Stimulated activated CD8-positive, alpha-beta memory T cell treated with anti-CD3 and anti-CD28 coated beads, Interleukin-4, amount 100 ng/mL, for 4 hours (primary cell): ENCODE measurements around the gene PRCP.

Experiments used
- DNase-seq, 2 donors: peaks; one replicate each; pipeline ENCODE4 v3.0.0-alpha.2; 2020; ENCODE audit warnings: low read depth in 2 of 2, low spot score in 1 of 2

PRCP gene

DNA sequence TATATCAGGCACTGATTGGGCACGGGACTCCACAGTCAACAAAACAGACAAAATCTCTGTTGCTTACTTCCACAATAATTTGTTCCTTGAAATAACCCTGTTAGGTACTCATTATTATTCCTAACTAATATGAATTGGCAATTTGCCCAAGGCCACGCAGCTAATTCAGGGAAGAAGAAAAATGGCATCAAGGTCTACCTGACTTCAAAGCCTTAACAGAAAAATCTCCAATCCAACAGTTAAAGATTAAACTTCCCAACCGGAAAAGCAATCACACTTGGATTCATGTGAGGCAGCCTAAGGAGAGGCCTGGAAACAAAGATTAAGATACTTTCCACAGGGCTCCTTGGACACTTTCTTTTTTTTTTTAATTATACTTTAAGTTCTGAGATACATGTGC, 68.9 kb downstream of the PRCP start:
- DNase-seq = no peak

DNA sequence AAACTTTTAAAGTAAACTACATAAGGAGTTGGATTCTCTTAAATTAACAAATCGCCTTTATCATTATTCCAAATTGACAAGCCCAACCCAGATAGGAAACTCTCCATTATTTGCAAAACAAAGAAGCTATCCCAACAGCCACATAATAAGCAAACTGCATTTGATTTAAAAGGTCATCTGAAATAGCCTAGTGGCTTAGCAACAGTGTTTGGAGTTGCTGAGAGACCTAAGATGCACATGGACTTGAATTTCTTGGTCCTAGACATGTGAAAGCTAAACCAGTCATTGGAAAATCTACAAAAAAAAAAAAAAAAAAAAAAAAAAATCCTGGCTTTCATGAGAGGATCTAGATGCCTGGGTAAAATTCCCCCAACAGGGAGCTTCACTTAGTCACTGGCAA, 69.5 kb downstream of the PRCP start:
- no peak for DNase-seq

DNA sequence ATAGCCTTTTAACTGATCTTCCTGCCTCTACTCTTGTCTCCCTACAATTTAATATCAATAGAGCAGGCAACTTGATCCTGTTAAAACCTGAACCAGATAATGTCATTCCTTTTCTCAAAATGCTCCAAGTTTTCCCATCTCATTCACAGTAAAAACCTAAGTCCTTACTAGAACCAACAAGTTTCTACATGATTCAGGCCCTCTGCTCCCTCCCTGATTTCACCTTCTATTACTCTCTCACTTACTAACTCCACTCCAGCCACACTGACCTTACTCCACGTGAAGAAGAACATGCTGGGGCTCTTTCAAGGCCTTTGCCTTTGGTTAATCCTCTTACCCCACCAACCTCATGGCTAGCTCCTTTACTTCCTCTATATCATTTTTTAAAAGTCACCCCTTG, 71.1 kb downstream of the PRCP start:
- DNase-seq = no peak

DNA sequence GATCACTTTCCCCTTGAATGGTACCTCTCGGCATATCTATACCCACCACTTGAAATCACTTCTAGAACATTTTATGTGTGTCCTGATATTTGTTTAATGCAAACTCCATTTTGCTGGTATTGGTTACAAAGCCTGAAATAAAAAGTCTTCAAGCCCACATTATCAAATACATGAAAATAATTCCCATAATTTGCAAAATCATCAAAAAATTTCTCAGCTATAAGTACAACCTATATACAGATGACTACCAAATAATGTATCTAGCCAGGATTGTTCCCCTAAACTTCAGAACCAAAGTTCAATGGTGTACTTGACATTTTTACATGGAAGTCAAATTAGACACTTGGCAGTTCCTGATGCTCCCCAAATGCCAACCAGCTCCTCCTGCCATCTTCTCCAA, 71.8 kb downstream of the PRCP start:
- DNase-seq = no peak

DNA sequence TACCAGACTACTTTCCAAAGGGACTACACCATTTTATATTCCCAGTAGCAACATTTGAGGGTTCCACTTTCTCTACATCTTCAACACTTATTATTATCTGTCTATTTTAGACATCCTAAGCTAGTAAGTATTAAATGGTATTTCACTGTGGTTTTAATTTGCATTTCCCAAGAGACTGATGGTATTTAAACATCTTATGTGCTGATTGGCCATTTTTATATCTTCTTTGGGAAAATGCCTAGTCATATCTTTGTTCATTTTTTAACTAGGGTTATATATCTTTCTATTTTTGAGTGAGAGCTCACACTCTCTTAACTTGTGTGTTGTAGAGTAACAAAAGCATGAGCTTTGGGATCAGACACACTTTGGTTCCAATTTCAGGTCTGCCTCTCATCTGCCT, 73.7 kb downstream of the PRCP start:
- no peak for DNase-seq

DNA sequence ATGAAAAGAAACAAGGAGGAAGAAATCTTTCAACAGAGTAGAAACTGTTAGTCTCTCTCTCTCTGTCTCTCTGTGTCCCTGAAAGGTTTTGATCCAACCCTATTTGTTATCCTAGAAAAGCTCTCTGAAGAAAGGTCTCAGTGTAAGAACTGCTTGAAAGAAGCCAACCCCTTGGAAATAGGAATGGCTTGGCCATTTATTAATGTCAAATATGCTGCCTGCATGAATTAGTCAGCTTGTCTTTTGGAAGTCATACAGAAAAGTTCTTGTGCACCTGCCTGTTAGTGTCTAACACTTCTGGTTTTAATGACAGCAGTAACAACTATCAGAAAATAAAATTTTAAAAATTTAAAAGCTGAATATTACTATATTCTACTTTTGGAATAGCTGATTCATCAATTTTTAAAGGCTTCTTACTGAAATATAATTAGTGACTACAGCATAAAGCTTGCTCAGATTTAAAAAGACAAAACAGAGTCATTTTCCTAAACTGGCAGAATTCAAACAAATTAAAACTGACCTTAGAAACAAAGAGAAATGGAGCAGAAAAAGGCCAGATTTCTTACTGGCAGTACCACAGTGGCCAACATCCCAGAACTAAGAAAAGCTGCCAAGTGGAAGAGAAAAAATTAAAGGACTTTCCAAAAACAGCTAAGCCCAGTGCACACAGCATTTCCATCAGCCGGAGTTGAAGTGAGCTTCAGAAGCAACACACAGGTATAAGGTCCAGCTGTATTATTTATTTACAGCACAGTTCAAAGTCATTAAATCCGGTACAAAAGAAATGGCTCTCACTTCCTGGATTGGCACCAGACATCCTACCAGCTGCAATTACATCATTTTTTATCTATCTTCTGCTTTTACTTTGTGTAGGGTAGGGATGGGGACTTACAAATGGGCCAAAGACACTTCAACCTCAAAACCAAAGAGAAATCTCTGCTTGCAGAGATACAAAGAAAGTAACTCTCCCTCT, 76.3 kb downstream of the PRCP start:
- DNase-seq = no peak

GRCh38 chr11:82818409-82819043, 81.7 kb downstream of the PRCP start:
- no peak for DNase-seq

DNA sequence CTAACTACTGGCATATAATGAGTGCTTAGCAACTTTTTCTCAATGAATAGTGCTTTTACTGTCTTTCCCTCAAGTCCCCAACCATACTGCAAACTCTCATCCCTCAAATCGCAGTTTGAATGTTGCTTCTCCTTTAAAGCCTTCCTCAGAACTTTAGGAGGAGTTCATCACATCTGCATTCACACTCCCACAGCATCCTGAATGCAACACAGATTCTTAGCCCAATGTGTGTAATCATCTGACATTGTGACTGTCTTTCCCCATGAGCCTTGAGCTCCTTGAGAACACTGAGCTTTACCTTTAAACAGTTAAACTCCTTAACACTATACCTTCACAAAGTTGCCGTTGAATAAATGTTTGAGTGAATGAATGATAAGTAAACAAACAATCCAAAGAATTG, 84.8 kb downstream of the PRCP start:
- DNase-seq = no peak

GRCh38 chr11:82814379-82814778, 85.9 kb downstream of the PRCP start:
- no peak for DNase-seq

GRCh38 chr11:82811369-82811768, 88.9 kb downstream of the PRCP start:
- DNase-seq = no peak

- no peak for DNase-seq
Observed at GRCh38 chr11:82810738-82811137, 89.5 kb downstream of the PRCP start.

GRCh38 chr11:82810326-82810725, 89.9 kb downstream of the PRCP start:
- DNase-seq = no peak

DNA sequence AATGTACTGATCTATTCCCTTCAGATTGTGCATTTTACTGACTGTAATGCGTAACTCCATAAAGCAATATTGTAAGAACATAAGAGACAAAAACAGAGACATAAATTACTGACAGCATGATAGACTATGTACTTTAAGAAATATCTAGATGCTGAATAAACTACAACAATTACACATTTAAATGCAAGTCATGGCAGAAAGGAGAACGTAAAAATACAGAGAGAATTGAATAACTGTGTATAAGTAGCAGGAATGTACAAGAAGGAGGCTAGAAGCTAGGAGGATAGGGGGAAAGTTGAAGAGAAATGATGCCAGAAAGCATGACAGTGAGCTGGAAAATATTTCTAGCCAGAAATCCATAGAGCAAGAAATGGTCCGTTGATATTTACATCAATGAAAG, 92.6 kb downstream of the PRCP start:
- no peak for DNase-seq

DNA sequence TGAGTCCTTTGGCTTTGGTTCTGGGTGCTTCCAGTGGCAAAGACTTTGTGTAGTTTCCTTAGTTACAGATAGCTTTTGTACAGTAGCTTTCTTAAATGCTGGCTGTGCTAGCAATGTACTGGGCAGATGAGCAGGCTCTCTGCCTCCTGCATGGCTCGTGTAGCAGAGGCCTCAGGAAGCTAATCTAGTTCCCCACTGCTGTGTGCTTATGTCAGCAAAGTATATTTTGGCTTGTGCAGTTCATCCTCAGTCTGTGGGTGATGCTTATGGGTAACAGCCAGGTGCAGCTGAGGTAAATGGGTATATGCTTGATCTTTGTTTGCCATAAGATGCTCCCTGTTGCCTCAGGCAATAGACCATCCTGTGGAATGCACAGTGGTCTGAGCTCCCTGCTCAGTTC, 97.5 kb downstream of the PRCP start:
- DNase-seq = no peak

- DNase-seq = no peak
Observed at GRCh38 chr11:82796998-82797961, 103.0 kb downstream of the PRCP start.

- no peak for DNase-seq
Observed at GRCh38 chr11:82794490-82794889, 105.7 kb downstream of the PRCP start.

DNA sequence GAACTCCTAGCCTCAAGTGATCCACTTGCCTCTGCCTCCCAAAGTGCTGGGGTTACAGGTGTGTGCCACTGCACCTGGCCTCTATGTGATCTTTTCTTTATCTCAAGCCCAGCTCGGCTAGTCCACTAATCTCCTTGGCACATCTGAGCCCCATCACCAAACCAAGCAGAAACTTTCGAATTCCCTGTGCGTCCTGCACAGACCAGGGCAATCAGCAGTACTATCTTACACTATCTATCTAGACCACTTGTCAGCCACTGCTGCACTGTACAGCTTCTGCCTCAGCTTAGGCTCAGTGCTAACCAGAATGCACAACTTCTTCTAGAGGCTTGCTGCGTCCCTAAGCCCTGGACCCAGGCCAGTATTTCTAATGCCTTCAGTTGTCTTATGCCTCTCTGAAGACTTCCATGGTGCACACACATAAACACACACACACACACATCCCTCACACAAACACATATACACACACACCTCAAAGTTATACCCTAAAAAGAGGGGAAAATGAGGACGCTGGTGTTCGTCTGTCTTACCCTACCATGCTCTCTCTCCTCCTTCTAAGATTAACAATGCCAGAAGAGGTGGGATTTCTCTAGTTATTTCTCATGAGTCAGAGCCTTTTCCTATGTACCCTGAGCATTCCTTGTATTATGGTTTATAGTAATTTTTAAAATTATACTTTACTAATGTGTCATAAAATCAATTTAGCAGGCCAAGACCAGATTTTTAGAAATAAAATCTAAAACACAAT, 107.2 kb downstream of the PRCP start:
- no peak for DNase-seq

GRCh38 chr11:82792319-82792718, 107.9 kb downstream of the PRCP start:
- DNase-seq = no peak

GRCh38 chr11:82791779-82792178, 108.5 kb downstream of the PRCP start:
- DNase-seq = no peak

DNA sequence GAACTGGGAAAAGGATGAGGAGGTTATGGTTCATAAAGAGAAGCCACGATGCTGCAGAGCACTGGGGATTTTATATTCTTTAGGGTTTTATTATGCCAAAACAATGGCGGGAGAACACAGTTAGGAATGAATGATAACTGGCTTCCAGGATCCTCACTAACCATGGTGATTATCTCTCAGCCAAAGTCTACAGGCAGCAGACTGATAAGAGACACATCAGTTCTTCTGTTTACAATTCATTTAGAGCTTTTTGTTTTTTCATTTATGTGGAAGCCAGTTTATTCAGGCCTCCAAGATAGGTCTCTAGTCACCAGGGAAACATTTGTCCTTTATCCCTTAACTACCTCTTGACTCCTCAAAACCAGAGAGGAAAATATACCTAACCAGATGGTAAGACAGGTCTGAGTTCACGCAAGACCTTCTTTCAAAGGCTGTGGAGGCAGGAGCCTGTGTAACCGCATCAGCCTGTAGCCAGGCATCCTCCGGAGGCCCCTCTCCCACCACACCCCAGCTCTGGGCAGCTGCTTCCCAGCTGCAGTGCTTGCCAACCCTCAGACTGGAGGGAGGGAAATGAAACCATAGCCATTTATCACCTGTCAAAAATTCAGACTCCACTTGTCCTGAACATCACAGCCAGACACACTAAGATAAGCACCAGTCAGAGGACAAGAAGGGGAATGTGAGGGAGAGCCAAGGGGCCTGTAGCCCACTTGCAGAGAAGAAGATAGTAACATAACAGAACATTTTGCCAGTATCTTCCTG, 109.3 kb downstream of the PRCP start:
- DNase-seq = no peak
